BE2C (cell line): ENCODE data around the gene FBXW8.
A peak's percentile ranks its signal among the peaks of the same experiment; 100 is the strongest.

Experiments
- DNase-seq: peaks from one replicate; pipeline ENCODE4 v3.0.0-alpha.2; 2020
- H3K27me3 ChIP-seq: fragments of 250-450 bp; sonication (Bioruptor Pico); 2 replicates; pipeline ENCODE4 v1.5.1; 2020; ENCODE audit warnings: mild to moderate bottlenecking
- H3K36me3 ChIP-seq: fragments of 250-450 bp; sonication (Bioruptor Pico); 2 replicates; pipeline ENCODE4 v1.5.1; 2020; ENCODE audit warnings: mild to moderate bottlenecking
- H3K4me1 ChIP-seq: fragments of 250-450 bp; sonication (Bioruptor Pico); 2 replicates; pipeline ENCODE4 v1.5.1; 2020
- H3K4me3 ChIP-seq: 2 replicates; pipeline ENCODE4 v1.5.1; 2011; ENCODE audit warnings: low read depth, low read length
- H3K9me3 ChIP-seq: fragments of 250-450 bp; sonication (Bioruptor Pico); 2 replicates; pipeline ENCODE4 v1.5.1; 2020
- CTCF ChIP-seq: IDR thresholded peaks from 2 replicates; pipeline ENCODE4 v1.5.1; 2012; ENCODE audit warnings: mild to moderate bottlenecking, low read depth, low read length

Gene FBXW8

DNA sequence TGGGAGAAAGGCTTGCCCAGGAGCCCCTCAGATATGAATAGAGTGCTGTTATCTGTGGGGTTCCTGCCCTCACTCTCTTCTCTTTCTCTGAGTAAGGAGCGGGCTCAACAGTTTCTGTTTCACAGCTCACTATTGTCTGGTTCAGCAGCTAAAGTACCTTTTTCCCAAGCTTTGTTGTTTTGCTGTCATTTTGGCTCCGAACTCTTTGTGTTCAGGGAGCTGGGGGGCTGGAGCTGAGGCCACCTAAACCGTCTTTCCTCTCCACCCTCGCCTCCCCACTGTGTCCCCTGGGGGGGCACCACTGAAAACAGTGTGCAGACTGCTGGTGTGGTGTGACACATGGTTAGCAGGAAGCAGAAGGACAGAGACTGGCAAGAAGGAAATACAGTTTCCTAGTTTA, 51.4 kb downstream of the FBXW8 start:
- no peak for TF ChIP-seq CTCF
- no peak overlapping the region for H3K4me3 ChIP-seq
- peaks cover 5% of the 10 kb centered on the region for H3K36me3 ChIP-seq
- peaks cover 64% of the 10 kb centered on the region for H3K4me1 ChIP-seq
- H3K9me3 ChIP-seq, result no peaks in the 10 kb centered on the region
- no peak for DNase-seq
- no peaks in the 10 kb centered on the region for H3K27me3 ChIP-seq

DNA sequence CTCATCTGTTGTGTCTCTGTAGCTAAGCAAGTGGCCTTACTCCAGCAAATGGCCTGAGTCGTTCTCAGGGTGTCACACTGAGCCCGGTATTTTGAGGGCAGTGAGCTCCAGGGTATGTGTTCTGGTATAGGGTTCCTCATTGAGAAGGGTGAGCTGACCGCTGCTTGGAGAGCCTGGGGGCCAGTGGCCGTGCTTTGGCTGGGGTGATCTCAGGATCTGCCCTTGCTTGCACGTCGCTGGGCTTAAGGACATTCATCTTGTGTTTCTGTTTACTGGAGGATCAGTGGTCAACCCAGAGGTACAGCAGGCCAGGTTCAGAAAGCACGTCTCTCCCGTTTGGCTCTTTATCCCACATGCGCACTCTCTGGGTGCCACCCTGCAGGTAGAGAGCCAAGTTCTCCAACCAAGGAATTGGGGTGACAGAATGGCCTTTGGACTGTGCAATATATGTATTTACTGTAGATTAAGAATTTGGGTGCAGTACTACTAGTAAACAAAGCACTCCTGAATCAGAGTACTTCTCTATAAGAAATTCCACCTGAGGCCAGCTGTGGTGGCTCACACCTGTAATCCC, 52.1 kb downstream of the FBXW8 start:
- H3K4me1 ChIP-seq, result peaks cover 64% of the 10 kb centered on the region
- H3K9me3 ChIP-seq, result no peaks in the 10 kb centered on the region
- H3K36me3 ChIP-seq, result peaks cover 8% of the 10 kb centered on the region
- no peak overlapping the region for H3K4me3 ChIP-seq
- DNase-seq, result no peak
- H3K27me3 ChIP-seq, result no peaks in the 10 kb centered on the region
- no peak for TF ChIP-seq CTCF

GRCh38 chr12:116964054-116965050, 53.6 kb downstream of the FBXW8 start:
- peak; percentile 66 for DNase-seq
- no peak for TF ChIP-seq CTCF
- no peaks in the 10 kb centered on the region for H3K9me3 ChIP-seq
- peaks cover 8% of the 10 kb centered on the region for H3K36me3 ChIP-seq
- H3K27me3 ChIP-seq, result no peaks in the 10 kb centered on the region
- H3K4me3 ChIP-seq, result peak overlapping the region; percentile 36
- peaks cover 61% of the 10 kb centered on the region for H3K4me1 ChIP-seq

DNA sequence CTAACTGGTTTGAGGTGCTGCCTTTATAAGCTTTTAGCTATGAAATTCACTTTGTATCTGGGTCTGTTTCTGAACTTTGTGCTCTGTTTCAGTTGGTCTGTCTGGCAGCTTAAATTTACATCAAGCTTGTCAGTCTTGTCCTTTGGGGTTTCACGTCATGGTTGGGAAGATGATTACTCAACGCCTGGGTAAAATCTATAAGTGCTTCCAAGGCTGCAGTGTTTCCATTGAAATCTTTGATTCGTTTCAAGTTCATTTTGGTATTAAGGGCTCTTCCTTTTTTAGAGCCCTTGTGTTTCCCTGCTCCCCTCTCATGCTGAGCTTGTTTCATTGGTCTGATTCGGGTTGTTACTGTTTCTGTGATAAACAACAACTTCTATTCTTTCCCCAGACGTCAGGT, 58.2 kb downstream of the FBXW8 start:
- H3K27me3 ChIP-seq, result no peaks in the 10 kb centered on the region
- no peaks in the 10 kb centered on the region for H3K9me3 ChIP-seq
- TF ChIP-seq CTCF, result no peak
- H3K4me1 ChIP-seq, result peaks cover 35% of the 10 kb centered on the region
- peak overlapping the region; percentile 41 for H3K4me3 ChIP-seq
- H3K36me3 ChIP-seq, result peaks cover 19% of the 10 kb centered on the region
- DNase-seq, result peak; percentile 22

DNA sequence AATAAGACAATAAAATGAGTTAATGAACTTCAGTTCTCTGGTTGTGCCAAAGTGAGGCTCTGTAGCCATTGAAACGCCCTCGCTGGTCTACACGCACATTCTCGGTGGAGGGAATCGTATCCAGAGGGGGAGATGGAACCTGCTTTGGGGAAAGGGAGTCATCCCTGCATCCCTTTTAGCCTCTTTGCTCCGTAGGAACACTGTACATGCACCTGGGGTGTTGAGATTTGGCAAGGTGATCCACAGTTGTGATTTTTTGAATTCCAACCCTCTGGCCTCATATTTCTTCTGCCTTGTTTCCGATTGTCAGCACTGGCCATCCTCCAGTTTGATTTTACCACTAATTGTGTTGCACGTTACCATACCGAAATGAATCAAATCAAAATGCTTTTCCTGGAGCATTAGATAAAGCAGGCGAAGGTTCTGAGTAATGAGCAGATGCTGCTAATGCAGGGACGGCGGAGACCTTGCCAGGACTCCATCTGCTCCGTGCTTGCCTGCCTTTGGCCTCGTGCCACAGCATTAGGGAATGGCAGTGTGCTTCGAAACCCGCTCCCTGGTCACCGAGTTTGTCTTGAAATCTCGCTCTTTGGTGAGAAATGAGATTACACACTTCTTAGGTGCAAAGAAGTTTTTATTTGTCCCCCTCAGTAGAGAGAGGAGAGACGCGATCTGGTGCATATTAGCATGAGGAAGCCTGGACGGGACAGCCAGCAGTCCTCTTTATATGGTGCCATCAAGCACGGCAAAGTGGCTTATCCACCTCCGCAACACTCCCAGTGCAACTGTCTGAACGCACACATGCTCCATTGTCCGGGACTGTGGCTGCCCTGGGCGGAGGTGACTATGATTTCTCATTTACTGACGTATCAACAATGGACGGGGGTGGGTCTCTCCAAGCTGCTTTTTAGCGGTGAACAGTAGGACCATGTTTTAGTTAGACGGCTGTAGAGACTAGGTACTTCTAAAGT, 59.1 kb downstream of the FBXW8 start:
- Histone ChIP-seq H3K4me3 (peak overlapping the region; percentile 43), H3K4me1 (peaks cover 28% of the 10 kb centered on the region), H3K9me3 (no peaks in the 10 kb centered on the region), H3K36me3 (peaks cover 19% of the 10 kb centered on the region), H3K27me3 (no peaks in the 10 kb centered on the region)
- DNase-seq, result peak; percentile 96
- TF ChIP-seq CTCF, result no peak
